Lower leg skin (tissue), 3 donors: ENCODE results near the gene AHNAK2.

Experiments
- POLR2A ChIP-seq, 2 donors: fragments of 450-650 bp; IDR thresholded peaks; one replicate each; pipeline ENCODE4 v1.6.1; 2016 to 2017; ENCODE audit warnings: antibody characterized with exemption in 2 of 2, mild to moderate bottlenecking in 1 of 2, moderate library complexity in 1 of 2
- TF ChIP-seq, protein P1 (sequence below), 3 donors: fragments of 450-650 bp; IDR thresholded peaks; one replicate each; pipeline ENCODE4 v1.5.1; 2016; ENCODE audit warnings: antibody characterized with exemption in 3 of 3, mild to moderate bottlenecking in 3 of 3, moderate library complexity in 2 of 3

DNA sequence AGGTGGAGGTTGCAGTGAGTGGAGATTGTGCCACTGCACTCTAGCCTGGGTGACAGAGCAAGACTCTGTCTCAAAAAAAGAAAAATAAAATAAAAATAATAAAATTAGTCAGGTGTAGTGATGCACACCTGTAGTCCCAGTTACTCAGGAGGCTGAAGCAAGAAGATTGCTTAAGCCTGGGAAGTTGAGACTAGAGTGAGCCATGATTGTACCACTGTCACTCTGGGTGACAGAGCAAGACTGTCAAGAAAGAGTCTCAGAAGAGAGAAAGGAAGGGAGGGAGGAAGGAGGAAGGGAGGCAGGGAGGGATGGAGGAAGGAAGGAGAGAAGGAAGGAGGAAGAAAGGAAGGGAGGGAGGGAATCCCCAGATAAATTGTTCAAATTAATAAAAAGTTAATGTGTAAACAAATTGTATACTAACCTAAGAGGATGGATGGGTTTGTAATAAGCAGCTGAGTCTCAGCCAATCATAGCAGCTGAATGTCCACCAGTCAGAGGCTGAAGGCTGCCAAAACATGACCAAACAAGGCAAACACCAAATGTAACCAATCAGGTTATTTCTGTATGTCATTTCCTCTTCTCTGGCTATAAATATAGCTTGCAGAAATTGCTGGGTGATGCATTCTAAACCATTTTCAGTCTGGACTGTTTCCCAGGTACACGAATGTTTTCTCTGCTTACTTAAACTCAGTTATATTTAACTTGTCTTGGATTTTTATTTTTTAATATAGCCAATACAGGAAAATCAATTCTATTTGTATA, 48.8 kb upstream of the AHNAK2 start:
- TF ChIP-seq, protein P1, sequence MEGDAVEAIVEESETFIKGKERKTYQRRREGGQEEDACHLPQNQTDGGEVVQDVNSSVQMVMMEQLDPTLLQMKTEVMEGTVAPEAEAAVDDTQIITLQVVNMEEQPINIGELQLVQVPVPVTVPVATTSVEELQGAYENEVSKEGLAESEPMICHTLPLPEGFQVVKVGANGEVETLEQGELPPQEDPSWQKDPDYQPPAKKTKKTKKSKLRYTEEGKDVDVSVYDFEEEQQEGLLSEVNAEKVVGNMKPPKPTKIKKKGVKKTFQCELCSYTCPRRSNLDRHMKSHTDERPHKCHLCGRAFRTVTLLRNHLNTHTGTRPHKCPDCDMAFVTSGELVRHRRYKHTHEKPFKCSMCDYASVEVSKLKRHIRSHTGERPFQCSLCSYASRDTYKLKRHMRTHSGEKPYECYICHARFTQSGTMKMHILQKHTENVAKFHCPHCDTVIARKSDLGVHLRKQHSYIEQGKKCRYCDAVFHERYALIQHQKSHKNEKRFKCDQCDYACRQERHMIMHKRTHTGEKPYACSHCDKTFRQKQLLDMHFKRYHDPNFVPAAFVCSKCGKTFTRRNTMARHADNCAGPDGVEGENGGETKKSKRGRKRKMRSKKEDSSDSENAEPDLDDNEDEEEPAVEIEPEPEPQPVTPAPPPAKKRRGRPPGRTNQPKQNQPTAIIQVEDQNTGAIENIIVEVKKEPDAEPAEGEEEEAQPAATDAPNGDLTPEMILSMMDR (IDR thresholded peaks at IDR 0.05): no peak
- TF ChIP-seq POLR2A (IDR thresholded peaks at IDR 0.05): no peak
